ENCODE results near the gene PFDN6.
A peak's percentile ranks its signal among the peaks of the same experiment; 100 is the strongest.

The PFDN6 gene

DNA sequence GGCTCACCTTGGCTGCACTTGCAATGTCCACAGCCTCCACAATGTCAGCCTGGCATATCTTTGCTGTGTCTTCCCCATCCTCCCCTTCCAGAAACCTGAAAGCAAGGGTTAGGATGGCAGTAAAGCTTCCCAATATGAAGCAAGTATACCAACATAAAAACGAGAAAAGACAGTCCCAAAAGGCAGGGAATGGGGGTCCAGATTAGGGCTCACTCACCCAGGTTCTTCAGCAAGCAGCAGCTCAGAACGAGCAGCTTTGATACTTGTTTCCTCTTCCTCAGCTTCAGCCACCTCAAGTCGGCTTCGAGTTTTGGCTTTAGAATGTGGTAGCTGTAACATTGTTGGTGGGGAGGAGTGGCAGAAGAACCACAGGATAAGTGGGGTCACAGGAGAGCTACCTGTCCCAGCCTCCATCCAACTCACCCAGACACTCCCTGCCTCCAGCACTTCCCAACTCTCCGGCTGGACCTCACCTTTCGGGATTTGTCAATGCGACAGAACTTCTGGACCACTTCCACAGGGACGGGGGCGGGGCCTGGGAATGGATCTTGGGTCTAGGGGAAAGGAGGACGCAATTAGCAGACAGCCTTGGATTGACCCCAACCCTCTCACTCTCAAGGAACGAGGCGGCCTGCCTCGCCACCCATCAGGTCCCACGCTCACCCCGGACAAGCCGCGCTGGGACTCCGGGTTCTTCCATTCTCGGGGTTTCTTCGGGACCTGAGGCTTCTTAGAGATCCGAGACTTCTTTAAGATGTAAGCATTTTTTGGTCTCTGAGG, 1.1 kb upstream of the PFDN6 start:
- DNase-seq (ENCODE audit: low spot score), result no peak
- Histone ChIP-seq H3K27me3 (ENCODE audit: insufficient read depth, poor library complexity, severe bottlenecking) (no peaks in the 10 kb centered on the region), H3K36me3 (ENCODE audit: low read depth) (peaks cover 63% of the 10 kb centered on the region), H3K9me3 (ENCODE audit: severe bottlenecking) (no peaks in the 10 kb centered on the region), H3K4me1 (ENCODE audit: insufficient read depth, poor library complexity, severe bottlenecking) (no peaks in the 10 kb centered on the region), H3K27ac (ENCODE audit: poor library complexity, severe bottlenecking) (peak overlapping the region; percentile 23), H3K4me3 (ENCODE audit: severe bottlenecking) (peak overlapping the region; percentile 76)
- no peak for ATAC-seq (ENCODE audit: low read depth)
- TF ChIP-seq, protein P1, sequence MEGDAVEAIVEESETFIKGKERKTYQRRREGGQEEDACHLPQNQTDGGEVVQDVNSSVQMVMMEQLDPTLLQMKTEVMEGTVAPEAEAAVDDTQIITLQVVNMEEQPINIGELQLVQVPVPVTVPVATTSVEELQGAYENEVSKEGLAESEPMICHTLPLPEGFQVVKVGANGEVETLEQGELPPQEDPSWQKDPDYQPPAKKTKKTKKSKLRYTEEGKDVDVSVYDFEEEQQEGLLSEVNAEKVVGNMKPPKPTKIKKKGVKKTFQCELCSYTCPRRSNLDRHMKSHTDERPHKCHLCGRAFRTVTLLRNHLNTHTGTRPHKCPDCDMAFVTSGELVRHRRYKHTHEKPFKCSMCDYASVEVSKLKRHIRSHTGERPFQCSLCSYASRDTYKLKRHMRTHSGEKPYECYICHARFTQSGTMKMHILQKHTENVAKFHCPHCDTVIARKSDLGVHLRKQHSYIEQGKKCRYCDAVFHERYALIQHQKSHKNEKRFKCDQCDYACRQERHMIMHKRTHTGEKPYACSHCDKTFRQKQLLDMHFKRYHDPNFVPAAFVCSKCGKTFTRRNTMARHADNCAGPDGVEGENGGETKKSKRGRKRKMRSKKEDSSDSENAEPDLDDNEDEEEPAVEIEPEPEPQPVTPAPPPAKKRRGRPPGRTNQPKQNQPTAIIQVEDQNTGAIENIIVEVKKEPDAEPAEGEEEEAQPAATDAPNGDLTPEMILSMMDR (IDR thresholded peaks at IDR 0.05; ENCODE audit: poor library complexity, severe bottlenecking), result no peak

DNA sequence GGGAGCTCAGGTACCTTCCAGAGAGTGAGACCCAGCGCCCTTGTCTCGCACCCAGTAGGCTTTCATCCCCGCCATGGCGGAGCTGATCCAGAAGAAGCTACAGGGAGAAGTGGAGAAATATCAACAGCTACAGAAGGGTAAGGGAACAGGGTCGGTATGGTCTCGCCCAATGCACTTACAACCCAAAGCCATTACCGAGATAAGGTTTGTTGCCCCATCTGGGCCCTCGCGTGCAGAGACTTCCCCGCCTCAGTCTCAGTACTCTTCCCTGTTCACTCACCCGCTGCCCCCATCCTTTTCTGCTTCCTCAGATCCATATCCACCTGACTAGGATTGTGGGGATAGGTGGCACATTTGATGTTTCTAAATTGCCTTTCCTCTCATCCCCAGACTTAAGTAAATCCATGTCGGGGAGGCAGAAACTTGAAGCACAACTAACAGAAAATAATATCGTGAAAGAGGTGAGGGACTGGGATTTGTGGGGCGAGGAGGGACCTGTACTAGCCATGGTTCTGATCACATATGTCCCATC, 449 bp downstream of the PFDN6 start:
- peak overlapping the region; percentile 23 for H3K27ac ChIP-seq (ENCODE audit: poor library complexity, severe bottlenecking)
- H3K27me3 ChIP-seq (ENCODE audit: insufficient read depth, poor library complexity, severe bottlenecking), result no peaks in the 10 kb centered on the region
- ATAC-seq (ENCODE audit: low read depth) (peak; percentile 26), DNase-seq (ENCODE audit: low spot score) (no peak)
- peaks cover 57% of the 10 kb centered on the region for H3K36me3 ChIP-seq (ENCODE audit: low read depth)
- TF ChIP-seq, protein P1 (IDR thresholded peaks at IDR 0.05; ENCODE audit: poor library complexity, severe bottlenecking), result no peak
- H3K4me1 ChIP-seq (ENCODE audit: insufficient read depth, poor library complexity, severe bottlenecking), result no peaks in the 10 kb centered on the region
- H3K9me3 ChIP-seq (ENCODE audit: severe bottlenecking), result no peaks in the 10 kb centered on the region
- H3K4me3 ChIP-seq (ENCODE audit: severe bottlenecking), result peak overlapping the region; percentile 76

DNA sequence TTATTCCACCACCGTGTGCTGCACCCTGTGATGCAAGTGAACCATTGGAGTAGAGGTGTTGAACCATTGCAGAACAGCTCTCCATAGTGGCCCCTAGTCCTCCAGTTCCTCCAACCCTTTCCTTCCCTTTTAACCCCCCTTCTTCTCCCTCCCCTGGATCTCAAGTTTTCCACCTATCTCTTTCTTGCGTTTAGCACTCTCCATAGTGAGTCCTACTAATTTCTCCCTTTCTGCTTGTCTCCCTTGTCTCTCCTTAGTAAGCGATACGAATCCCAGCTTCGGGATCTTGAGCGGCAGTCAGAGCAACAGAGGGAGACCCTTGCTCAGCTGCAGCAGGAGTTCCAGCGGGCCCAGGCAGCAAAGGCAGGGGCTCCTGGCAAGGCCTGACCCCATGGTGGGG, 1.1 kb downstream of the PFDN6 start:
- Histone ChIP-seq H3K36me3 (ENCODE audit: low read depth) (peaks cover 53% of the 10 kb centered on the region), H3K27ac (ENCODE audit: poor library complexity, severe bottlenecking) (no peak overlapping the region), H3K9me3 (ENCODE audit: severe bottlenecking) (no peaks in the 10 kb centered on the region), H3K27me3 (ENCODE audit: insufficient read depth, poor library complexity, severe bottlenecking) (no peaks in the 10 kb centered on the region), H3K4me1 (ENCODE audit: insufficient read depth, poor library complexity, severe bottlenecking) (no peaks in the 10 kb centered on the region), H3K4me3 (ENCODE audit: severe bottlenecking) (peak overlapping the region; percentile 76)
- no peak for ATAC-seq (ENCODE audit: low read depth)
- TF ChIP-seq, protein P1 (IDR thresholded peaks at IDR 0.05; ENCODE audit: poor library complexity, severe bottlenecking), result no peak
- no peak for DNase-seq (ENCODE audit: low spot score)

DNA sequence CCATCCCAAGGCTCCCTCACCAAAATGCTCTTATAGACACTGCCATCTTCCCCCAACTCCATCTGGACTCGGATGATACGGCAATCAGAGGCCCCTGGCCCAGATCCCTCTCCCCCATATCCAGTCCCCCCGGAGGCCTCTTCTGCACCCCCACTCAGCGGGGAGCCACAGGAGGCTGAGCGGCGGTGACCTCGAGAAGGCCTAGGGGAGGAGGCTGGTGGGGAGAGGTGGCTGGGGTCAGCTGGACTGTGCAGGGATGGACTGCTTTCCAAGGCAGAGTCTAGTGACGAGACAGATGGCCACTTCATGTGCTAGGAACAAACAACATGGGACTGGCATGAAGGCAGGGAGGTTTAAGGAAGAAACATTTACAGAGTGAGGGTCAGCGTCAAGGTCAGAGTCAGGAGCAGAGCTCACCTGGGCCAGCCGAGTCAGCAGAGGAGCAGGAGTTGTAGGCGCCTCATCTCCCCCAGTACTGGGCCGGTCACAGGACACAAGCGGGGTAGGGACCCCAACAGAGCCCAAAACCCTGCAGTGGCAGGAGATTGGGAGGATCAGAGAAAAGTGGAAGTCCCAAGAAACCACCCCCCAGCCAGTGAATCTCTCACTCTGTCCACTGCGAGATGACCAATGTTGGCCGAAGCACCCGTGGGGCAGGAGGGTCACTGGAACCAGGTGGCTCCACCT, 3.7 kb downstream of the PFDN6 start:
- ATAC-seq (ENCODE audit: low read depth), result no peak

More for the DNA sequence above, 3.7 kb downstream of the PFDN6 start:
- Histone ChIP-seq H3K36me3 (ENCODE audit: low read depth) (peaks cover 38% of the 10 kb centered on the region), H3K27me3 (ENCODE audit: insufficient read depth, poor library complexity, severe bottlenecking) (no peaks in the 10 kb centered on the region), H3K27ac (ENCODE audit: poor library complexity, severe bottlenecking) (no peak overlapping the region), H3K9me3 (ENCODE audit: severe bottlenecking) (no peaks in the 10 kb centered on the region), H3K4me1 (ENCODE audit: insufficient read depth, poor library complexity, severe bottlenecking) (no peaks in the 10 kb centered on the region), H3K4me3 (ENCODE audit: severe bottlenecking) (no peak overlapping the region)
- DNase-seq (ENCODE audit: low spot score), result no peak
- TF ChIP-seq, protein P1 (IDR thresholded peaks at IDR 0.05; ENCODE audit: poor library complexity, severe bottlenecking), result no peak
